K562 (cell line): ENCODE results near the gene TRPM4. TPM values are rescaled to one million over a fixed set of nuclear protein-coding genes. Genes with fewer than 3 reads are reported as not detected.
A peak's percentile ranks its signal among the peaks of the same experiment; 100 is the strongest.

Experiments
- ATF7 ChIP-seq: fragments of 450-650 bp; IDR thresholded peaks from 2 replicates; pipeline ENCODE4 v1.7.1; 2014; ENCODE audit warnings: mild to moderate bottlenecking, moderate library complexity
- CAMTA2 ChIP-seq: fragments of 250-450 bp; sonication (Bioruptor Pico); conservative IDR thresholded peaks from 2 replicates; pipeline ENCODE4 v1.5.1; 2022
- E2F3 ChIP-seq: fragments of 250-450 bp; sonication (Bioruptor Pico); IDR thresholded peaks from 2 replicates; pipeline ENCODE4 v1.4.0; 2020; ENCODE audit warnings: mild to moderate bottlenecking
- HSF4 ChIP-seq: fragments of 250-450 bp; sonication (Bioruptor Pico); IDR thresholded peaks from 2 replicates; pipeline ENCODE4 v2.1.2; 2022; ENCODE audit warnings: mild to moderate bottlenecking, moderate library complexity, borderline replicate concordance
- MTA2 ChIP-seq: fragments of 450-650 bp; IDR thresholded peaks from 2 replicates; pipeline ENCODE4 v1.6.1; 2016; ENCODE audit warnings: low read depth
- SPI1 ChIP-seq: IDR thresholded peaks from 2 replicates; pipeline ENCODE4 v1.6.1; 2011; ENCODE audit warnings: low read depth, low read length, control low read depth, borderline replicate concordance
- TAF7 ChIP-seq: fragments of 450-650 bp; IDR thresholded peaks from 2 replicates; pipeline ENCODE4 v1.6.1; 2016; ENCODE audit warnings: missing genetic modification characterization, missing compliant biosample characterization
- ZNF124 ChIP-seq: sonication (generic); formaldehyde crosslinking; IDR thresholded peaks from 2 replicates; pipeline ENCODE4 v1.8.1; 2022; ENCODE audit warnings: missing genetic modification reagents
- ZNF436 ChIP-seq: fragments of 250-450, 450-650 bp; sonication (Bioruptor Pico); formaldehyde crosslinking; IDR thresholded peaks from 2 replicates; pipeline ENCODE4 v1.7.0; 2020; ENCODE audit warnings: mild to moderate bottlenecking
- polyA plus RNA-seq, 8 experiments: library from polyadenylated mRNA; depleted of rRNA in 4 of 8; stranded (reverse) in 5 of 8; unstranded in 3 of 8; fragments of >200 nt; fragmentation: Nextera tagmentation in 2 of 8; fragmentation: Illumina TruSeq in 1 of 8; extraction: Ambion mirVana in 2 of 8; extraction: Trizol in 1 of 8; gene quantifications; 2 replicates each; pipeline versions ENCODE4 v1.2.1 to v1.2.3, GENCODE V29; 2011 to 2014; ENCODE audit warnings: inconsistent platforms in 1 of 8, missing spikeins in 1 of 8
- total RNA-seq, 7 experiments: library from RNA; depleted of rRNA in 6 of 7; stranded (reverse); fragments of >200 nt in 6 of 7; fragmentation: Illumina TruSeq in 2 of 7; extraction: Trizol in 2 of 7; gene quantifications; 2 replicates each; pipeline versions ENCODE4 v1.2.1 to v1.2.3, GENCODE V29; 2011 to 2021; ENCODE audit warnings: low replicate concordance in 1 of 7
- TF ChIP-seq, protein P1 (sequence below): IDR thresholded peaks from 2 replicates; pipeline ENCODE4 v1.6.1; 2012; ENCODE audit warnings: low read depth, low read length, improper control_type of control experiment, borderline replicate concordance
- TF ChIP-seq, protein P2 (sequence below): fragments of 450-650 bp; IDR thresholded peaks from 2 replicates; pipeline ENCODE4 v1.6.1; 2016; ENCODE audit warnings: low read depth
- TF ChIP-seq, protein P3 (sequence below): fragments of 450-650 bp; IDR thresholded peaks from 2 replicates; pipeline ENCODE4 v1.6.1; 2016; ENCODE audit warnings: antibody characterized with exemption
- TF ChIP-seq, protein P4 (sequence below): sonication (generic); formaldehyde crosslinking; IDR thresholded peaks from 2 replicates; pipeline ENCODE4 v1.9.0; 2022; ENCODE audit warnings: mild to moderate bottlenecking, missing genetic modification reagents
- TF ChIP-seq, protein P5 (sequence below): fragments of 450-650 bp; IDR thresholded peaks from 2 replicates; pipeline ENCODE4 v1.6.1; 2018; ENCODE audit warnings: mild to moderate bottlenecking, low read depth; ENCODE audit not compliant: partially characterized antibody

TRPM4 gene
- total and polyA plus RNA-seq, 9 of the 15 experiments (the other 6 are each of a cell fraction or from before 2014, with no cell fraction given) = 6.5 to 45.4 (median 15.2) TPM

DNA sequence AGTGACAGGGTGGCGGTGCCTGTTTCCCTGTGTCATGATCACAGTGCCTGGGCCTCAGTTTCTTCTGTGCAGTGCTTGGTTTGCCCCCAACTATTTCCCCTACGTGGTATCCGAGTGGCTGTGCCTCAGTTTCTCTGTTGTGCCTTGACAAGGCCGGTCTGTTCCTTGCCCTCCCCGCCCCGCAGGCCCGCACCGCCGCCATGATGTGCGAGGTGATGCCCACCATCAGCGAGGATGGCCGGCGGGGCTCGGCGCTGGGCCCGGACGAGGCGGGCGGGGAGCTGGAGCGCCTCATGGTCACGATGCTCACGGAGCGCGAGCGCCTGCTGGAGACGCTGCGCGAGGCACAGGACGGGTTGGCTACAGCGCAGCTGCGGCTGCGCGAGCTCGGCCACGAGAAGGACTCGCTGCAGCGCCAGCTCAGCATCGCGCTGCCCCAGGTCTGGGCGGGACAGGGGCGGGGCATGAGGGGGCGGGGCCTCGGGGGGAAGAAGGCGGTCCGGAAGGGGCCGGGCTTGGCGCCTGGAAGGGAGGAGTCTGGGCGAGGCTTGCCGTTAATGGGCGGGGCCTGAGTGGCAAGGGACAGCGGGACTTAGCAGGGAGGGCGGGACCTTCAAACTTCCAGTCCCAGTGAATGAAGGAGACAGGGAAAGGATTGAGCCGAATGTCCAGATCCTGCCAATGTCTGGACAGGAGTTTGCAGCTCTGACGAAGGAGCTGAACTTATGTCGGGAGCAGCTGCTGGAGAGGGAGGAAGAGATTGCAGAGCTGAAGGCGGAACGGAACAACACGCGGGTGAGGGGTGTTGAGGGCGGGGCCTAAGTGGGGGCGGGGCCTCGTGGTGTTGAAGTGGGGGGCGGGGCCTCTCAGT lies 29.7 kb upstream of the TRPM4 start (continued):
- TF ChIP-seq, protein P1, sequence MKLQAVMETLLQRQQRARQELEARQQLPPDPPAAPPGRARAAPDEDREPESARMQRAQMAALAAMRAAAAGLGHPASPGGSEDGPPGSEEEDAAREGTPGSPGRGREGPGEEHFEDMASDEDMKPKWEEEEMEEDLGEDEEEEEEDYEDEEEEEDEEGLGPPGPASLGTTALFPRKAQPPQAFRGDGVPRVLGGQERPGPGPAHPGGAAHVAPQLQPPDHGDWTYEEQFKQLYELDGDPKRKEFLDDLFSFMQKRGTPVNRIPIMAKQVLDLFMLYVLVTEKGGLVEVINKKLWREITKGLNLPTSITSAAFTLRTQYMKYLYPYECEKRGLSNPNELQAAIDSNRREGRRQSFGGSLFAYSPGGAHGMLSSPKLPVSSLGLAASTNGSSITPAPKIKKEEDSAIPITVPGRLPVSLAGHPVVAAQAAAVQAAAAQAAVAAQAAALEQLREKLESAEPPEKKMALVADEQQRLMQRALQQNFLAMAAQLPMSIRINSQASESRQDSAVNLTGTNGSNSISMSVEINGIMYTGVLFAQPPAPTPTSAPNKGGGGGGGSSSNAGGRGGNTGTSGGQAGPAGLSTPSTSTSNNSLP = no peak
- TF ChIP-seq, protein P2, sequence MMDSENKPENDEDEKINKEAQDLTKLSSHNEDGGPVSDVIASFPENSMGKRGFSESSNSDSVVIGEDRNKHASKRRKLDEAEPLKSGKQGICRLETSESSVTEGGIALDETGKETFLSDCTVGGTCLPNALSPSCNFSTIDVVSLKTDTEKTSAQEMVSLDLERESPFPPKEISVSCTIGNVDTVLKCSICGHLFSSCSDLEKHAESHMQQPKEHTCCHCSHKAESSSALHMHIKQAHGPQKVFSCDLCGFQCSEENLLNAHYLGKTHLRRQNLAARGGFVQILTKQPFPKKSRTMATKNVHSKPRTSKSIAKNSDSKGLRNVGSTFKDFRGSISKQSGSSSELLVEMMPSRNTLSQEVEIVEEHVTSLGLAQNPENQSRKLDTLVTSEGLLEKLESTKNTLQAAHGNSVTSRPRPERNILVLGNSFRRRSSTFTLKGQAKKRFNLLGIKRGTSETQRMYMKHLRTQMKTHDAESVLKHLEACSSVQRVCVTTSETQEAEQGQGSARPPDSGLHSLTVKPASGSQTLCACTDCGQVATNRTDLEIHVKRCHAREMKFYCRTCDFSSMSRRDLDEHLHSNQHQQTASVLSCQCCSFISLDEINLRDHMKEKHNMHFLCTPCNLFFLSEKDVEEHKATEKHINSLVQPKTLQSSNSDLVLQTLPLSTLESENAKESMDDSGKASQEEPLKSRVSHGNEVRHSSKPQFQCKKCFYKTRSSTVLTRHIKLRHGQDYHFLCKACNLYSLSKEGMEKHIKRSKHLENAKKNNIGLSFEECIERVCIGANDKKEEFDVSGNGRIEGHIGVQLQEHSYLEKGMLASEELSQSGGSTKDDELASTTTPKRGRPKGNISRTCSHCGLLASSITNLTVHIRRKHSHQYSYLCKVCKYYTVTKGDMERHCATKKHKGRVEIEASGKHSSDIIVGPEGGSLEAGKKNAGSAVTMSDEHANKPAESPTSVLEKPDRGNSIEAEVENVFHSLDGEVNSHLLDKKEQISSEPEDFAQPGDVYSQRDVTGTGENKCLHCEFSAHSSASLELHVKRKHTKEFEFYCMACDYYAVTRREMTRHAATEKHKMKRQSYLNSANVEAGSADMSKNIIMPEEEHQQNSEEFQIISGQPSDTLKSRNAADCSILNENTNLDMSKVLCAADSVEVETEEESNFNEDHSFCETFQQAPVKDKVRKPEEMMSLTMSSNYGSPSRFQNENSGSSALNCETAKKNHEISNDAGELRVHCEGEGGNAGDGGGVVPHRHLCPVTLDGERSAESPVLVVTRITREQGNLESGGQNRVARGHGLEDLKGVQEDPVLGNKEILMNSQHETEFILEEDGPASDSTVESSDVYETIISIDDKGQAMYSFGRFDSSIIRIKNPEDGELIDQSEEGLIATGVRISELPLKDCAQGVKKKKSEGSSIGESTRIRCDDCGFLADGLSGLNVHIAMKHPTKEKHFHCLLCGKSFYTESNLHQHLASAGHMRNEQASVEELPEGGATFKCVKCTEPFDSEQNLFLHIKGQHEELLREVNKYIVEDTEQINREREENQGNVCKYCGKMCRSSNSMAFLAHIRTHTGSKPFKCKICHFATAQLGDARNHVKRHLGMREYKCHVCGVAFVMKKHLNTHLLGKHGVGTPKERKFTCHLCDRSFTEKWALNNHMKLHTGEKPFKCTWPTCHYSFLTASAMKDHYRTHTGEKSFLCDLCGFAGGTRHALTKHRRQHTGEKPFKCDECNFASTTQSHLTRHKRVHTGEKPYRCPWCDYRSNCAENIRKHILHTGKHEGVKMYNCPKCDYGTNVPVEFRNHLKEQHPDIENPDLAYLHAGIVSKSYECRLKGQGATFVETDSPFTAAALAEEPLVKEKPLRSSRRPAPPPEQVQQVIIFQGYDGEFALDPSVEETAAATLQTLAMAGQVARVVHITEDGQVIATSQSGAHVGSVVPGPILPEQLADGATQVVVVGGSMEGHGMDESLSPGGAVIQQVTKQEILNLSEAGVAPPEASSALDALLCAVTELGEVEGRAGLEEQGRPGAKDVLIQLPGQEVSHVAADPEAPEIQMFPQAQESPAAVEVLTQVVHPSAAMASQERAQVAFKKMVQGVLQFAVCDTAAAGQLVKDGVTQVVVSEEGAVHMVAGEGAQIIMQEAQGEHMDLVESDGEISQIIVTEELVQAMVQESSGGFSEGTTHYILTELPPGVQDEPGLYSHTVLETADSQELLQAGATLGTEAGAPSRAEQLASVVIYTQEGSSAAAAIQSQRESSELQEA = no peak
- TF ChIP-seq E2F3 (CRISPR knock-in tag) (peak; percentile 85; the same call in 1 of the 2 replicates), ZNF436 (CRISPR knock-in tag) (no peak), TAF7 (no peak), MTA2 (no peak), HSF4 (CRISPR knock-in tag) (no peak), ATF7 (no peak), SPI1 (no peak), ZNF124 (CRISPR knock-in tag) (no peak), CAMTA2 (CRISPR knock-in tag) (no peak)
- TF ChIP-seq, protein P3, sequence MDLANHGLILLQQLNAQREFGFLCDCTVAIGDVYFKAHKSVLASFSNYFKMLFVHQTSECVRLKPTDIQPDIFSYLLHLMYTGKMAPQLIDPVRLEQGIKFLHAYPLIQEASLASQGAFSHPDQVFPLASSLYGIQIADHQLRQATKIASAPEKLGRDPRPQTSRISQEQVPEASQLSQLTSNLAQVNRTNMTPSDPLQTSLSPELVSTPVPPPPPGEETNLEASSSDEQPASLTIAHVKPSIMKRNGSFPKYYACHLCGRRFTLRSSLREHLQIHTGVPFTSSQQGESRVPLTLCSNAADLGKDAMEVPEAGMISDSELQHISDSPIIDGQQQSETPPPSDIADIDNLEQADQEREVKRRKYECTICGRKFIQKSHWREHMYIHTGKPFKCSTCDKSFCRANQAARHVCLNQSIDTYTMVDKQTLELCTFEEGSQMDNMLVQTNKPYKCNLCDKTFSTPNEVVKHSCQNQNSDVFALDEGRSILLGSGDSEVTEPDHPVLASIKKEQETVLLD = peak; percentile 70; the same call in 1 of the 2 replicates
- TF ChIP-seq, protein P4, sequence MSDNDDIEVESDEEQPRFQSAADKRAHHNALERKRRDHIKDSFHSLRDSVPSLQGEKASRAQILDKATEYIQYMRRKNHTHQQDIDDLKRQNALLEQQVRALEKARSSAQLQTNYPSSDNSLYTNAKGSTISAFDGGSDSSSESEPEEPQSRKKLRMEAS (CRISPR knock-in tag) = peak; percentile 99
- TF ChIP-seq, protein P5, sequence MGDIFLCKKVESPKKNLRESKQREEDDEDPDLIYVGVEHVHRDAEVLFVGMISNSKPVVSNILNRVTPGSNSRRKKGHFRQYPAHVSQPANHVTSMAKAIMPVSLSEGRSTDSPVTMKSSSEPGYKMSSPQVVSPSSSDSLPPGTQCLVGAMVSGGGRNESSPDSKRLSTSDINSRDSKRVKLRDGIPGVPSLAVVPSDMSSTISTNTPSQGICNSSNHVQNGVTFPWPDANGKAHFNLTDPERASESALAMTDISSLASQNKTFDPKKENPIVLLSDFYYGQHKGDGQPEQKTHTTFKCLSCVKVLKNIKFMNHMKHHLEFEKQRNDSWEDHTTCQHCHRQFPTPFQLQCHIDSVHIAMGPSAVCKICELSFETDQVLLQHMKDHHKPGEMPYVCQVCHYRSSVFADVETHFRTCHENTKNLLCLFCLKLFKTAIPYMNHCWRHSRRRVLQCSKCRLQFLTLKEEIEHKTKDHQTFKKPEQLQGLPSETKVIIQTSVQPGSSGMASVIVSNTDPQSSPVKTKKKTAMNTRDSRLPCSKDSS = no peak
